Measurements from ENCODE around the gene TOP2B.

TOP2B gene

GRCh38 chr3:25654576-25654975, 10.1 kb downstream of the TOP2B start:
- no peak overlapping the region for H3K23ac ChIP-seq (ENCODE audit: low read depth, low read length, poor library complexity)
- H3K4ac ChIP-seq (ENCODE audit: low read length): no peak overlapping the region
- no peak overlapping the region for H3K9ac ChIP-seq (ENCODE audit: low read depth, low read length, poor library complexity)
- peaks cover 0 to 6% of the 10 kb centered on the region in 2 donors for H3K36me3 ChIP-seq (replicated peaks in 1 of 2; ENCODE audit: control insufficient read depth in 2 of 2, insufficient read depth in 2 of 2, low read length in 2 of 2)
- H2BK15ac ChIP-seq (ENCODE audit: low read length): no peak overlapping the region
- H3K4me1 ChIP-seq (ENCODE audit: control insufficient read depth in 2 of 2, insufficient read depth in 1 of 2, low read depth in 1 of 2, low read length in 2 of 2): no peaks in the 10 kb centered on the region
- no peak overlapping the region for H2BK120ac ChIP-seq (ENCODE audit: low read depth, low read length)
- peaks cover 0 to 26% of the 10 kb centered on the region in 2 donors for H3K9me3 ChIP-seq (replicated peaks in 1 of 2; ENCODE audit: control insufficient read depth in 2 of 2, insufficient read depth in 1 of 2, low read depth in 1 of 2, low read length in 2 of 2)
- H3K79me1 ChIP-seq (ENCODE audit: low read depth, low read length): peaks cover 3% of the 10 kb centered on the region
- H3K27ac ChIP-seq (replicated peaks; ENCODE audit: low read length): no peak overlapping the region
- DNase-seq (ENCODE audit: low spot score): no peak
- no peak overlapping the region for H3K4me3 ChIP-seq (ENCODE audit: low read length in 2 of 2)
- no peak overlapping the region for H4K8ac ChIP-seq (ENCODE audit: low read depth, low read length)
- H3K14ac ChIP-seq (ENCODE audit: low read length): no peak overlapping the region
- no peak overlapping the region for H2BK12ac ChIP-seq (ENCODE audit: low read length)
- no peak overlapping the region for H3K4me2 ChIP-seq (ENCODE audit: insufficient read depth, low read length, poor library complexity, severe bottlenecking)
- no peak overlapping the region for H2BK5ac ChIP-seq (ENCODE audit: low read length)
- H3K27me3 ChIP-seq (ENCODE audit: control insufficient read depth in 3 of 3, insufficient read depth in 3 of 3, low read depth in 1 of 3, low read length in 3 of 3): no peaks in the 10 kb centered on the region
- H3K18ac ChIP-seq (ENCODE audit: low read length): no peak overlapping the region
- no peak overlapping the region for H2AFZ ChIP-seq (ENCODE audit: low read length)
- no peak overlapping the region for H4K91ac ChIP-seq (ENCODE audit: low read depth, low read length, poor library complexity)
- H2AK5ac ChIP-seq (ENCODE audit: low read depth, low read length): no peak overlapping the region

GRCh38 chr3:25653322-25653721, 11.4 kb downstream of the TOP2B start:
- H4K91ac ChIP-seq (ENCODE audit: low read depth, low read length, poor library complexity): no peak overlapping the region
- no peak overlapping the region for H2AFZ ChIP-seq (ENCODE audit: low read length)
- no peak overlapping the region for H3K27ac ChIP-seq (replicated peaks; ENCODE audit: low read length)
- H3K4me1 ChIP-seq (ENCODE audit: control insufficient read depth in 2 of 2, insufficient read depth in 1 of 2, low read depth in 1 of 2, low read length in 2 of 2): no peaks in the 10 kb centered on the region
- no peak overlapping the region for H3K4ac ChIP-seq (ENCODE audit: low read length)
- no peak overlapping the region for H2BK12ac ChIP-seq (ENCODE audit: low read length)
- no peak overlapping the region for H3K9ac ChIP-seq (ENCODE audit: low read depth, low read length, poor library complexity)
- H3K9me3 ChIP-seq (replicated peaks in 1 of 2; ENCODE audit: control insufficient read depth in 2 of 2, insufficient read depth in 1 of 2, low read depth in 1 of 2, low read length in 2 of 2): peaks cover 0 to 39% of the 10 kb centered on the region in 2 donors
- H2BK5ac ChIP-seq (ENCODE audit: low read length): no peak overlapping the region
- H2BK15ac ChIP-seq (ENCODE audit: low read length): no peak overlapping the region
- peaks cover 0 to 6% of the 10 kb centered on the region in 2 donors for H3K36me3 ChIP-seq (replicated peaks in 1 of 2; ENCODE audit: control insufficient read depth in 2 of 2, insufficient read depth in 2 of 2, low read length in 2 of 2)
- peaks cover 3% of the 10 kb centered on the region for H3K79me1 ChIP-seq (ENCODE audit: low read depth, low read length)
- no peak overlapping the region for H2AK5ac ChIP-seq (ENCODE audit: low read depth, low read length)
- H3K18ac ChIP-seq (ENCODE audit: low read length): no peak overlapping the region
- no peaks in the 10 kb centered on the region for H3K27me3 ChIP-seq (ENCODE audit: control insufficient read depth in 3 of 3, insufficient read depth in 3 of 3, low read depth in 1 of 3, low read length in 3 of 3)
- H4K8ac ChIP-seq (ENCODE audit: low read depth, low read length): no peak overlapping the region
- H3K4me2 ChIP-seq (ENCODE audit: insufficient read depth, low read length, poor library complexity, severe bottlenecking): no peak overlapping the region
- no CpG with 5 or more reads among the region's 3 CpGs for WGBS, 2 donors (ENCODE audit: extremely low coverage in 2 of 2, insufficient read length in 2 of 2, insufficient replicate concordance in 1 of 2)
- no peak for DNase-seq (ENCODE audit: low spot score)
- no peak overlapping the region for H3K4me3 ChIP-seq (ENCODE audit: low read length in 2 of 2)
- no peak overlapping the region for H3K23ac ChIP-seq (ENCODE audit: low read depth, low read length, poor library complexity)
- H3K14ac ChIP-seq (ENCODE audit: low read length): no peak overlapping the region
- H2BK120ac ChIP-seq (ENCODE audit: low read depth, low read length): no peak overlapping the region

DNA sequence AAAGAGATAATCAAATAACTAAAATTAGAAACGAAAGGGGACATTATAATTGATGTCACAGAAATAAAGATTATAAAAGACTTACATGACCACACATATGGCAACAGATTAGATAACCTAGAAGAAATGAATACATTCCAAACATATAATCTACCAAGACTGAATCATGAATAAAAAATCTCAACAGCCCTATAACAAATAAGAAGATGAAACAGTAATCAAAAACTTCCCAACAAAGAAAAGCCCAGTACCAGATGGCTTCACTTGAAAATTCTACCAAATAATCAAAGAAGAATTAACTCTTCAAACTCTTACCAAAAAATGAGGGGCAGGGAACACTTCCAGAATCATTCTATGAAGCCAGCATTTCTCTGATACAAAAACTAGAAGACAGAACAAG, 11.8 kb downstream of the TOP2B start:
- Histone ChIP-seq H2AFZ (ENCODE audit: low read length) (no peak overlapping the region), H3K79me1 (ENCODE audit: low read depth, low read length) (peaks cover 4% of the 10 kb centered on the region), H3K9me3 (replicated peaks in 1 of 2; ENCODE audit: control insufficient read depth in 2 of 2, insufficient read depth in 1 of 2, low read depth in 1 of 2, low read length in 2 of 2) (peaks cover 0 to 39% of the 10 kb centered on the region in 2 donors), H3K36me3 (replicated peaks in 1 of 2; ENCODE audit: control insufficient read depth in 2 of 2, insufficient read depth in 2 of 2, low read length in 2 of 2) (peaks cover 0 to 6% of the 10 kb centered on the region in 2 donors), H2BK5ac (ENCODE audit: low read length) (no peak overlapping the region), H3K23ac (ENCODE audit: low read depth, low read length, poor library complexity) (no peak overlapping the region), H2BK120ac (ENCODE audit: low read depth, low read length) (no peak overlapping the region), H3K18ac (ENCODE audit: low read length) (no peak overlapping the region), H2BK12ac (ENCODE audit: low read length) (no peak overlapping the region), H3K4me3 (ENCODE audit: low read length in 2 of 2) (no peak overlapping the region), H3K4ac (ENCODE audit: low read length) (no peak overlapping the region), H3K4me2 (ENCODE audit: insufficient read depth, low read length, poor library complexity, severe bottlenecking) (no peak overlapping the region), H3K4me1 (ENCODE audit: control insufficient read depth in 2 of 2, insufficient read depth in 1 of 2, low read depth in 1 of 2, low read length in 2 of 2) (no peaks in the 10 kb centered on the region), H2AK5ac (ENCODE audit: low read depth, low read length) (no peak overlapping the region), H2BK15ac (ENCODE audit: low read length) (no peak overlapping the region), H3K27ac (replicated peaks; ENCODE audit: low read length) (no peak overlapping the region), H3K9ac (ENCODE audit: low read depth, low read length, poor library complexity) (no peak overlapping the region), H3K14ac (ENCODE audit: low read length) (no peak overlapping the region), H4K8ac (ENCODE audit: low read depth, low read length) (no peak overlapping the region), H4K91ac (ENCODE audit: low read depth, low read length, poor library complexity) (no peak overlapping the region), H3K27me3 (ENCODE audit: control insufficient read depth in 3 of 3, insufficient read depth in 3 of 3, low read depth in 1 of 3, low read length in 3 of 3) (no peaks in the 10 kb centered on the region)
- no peak for DNase-seq (ENCODE audit: low spot score)
- no CpG with 5 or more reads among the region's 1 CpG for WGBS, 2 donors (ENCODE audit: extremely low coverage in 2 of 2, insufficient read length in 2 of 2, insufficient replicate concordance in 1 of 2)

GRCh38 chr3:25648925-25649830, 15.5 kb downstream of the TOP2B start:
- Histone ChIP-seq H3K79me1 (ENCODE audit: low read depth, low read length) (peaks cover 6% of the 10 kb centered on the region), H3K18ac (ENCODE audit: low read length) (no peak overlapping the region), H3K4me3 (ENCODE audit: low read length in 2 of 2) (no peak overlapping the region), H2BK12ac (ENCODE audit: low read length) (no peak overlapping the region), H3K9me3 (replicated peaks in 1 of 2; ENCODE audit: control insufficient read depth in 2 of 2, insufficient read depth in 1 of 2, low read depth in 1 of 2, low read length in 2 of 2) (peaks cover 0 to 39% of the 10 kb centered on the region in 2 donors), H4K91ac (ENCODE audit: low read depth, low read length, poor library complexity) (no peak overlapping the region), H2BK5ac (ENCODE audit: low read length) (no peak overlapping the region), H3K4me1 (ENCODE audit: control insufficient read depth in 2 of 2, insufficient read depth in 1 of 2, low read depth in 1 of 2, low read length in 2 of 2) (no peaks in the 10 kb centered on the region), H2AFZ (ENCODE audit: low read length) (no peak overlapping the region), H2BK15ac (ENCODE audit: low read length) (no peak overlapping the region), H2AK5ac (ENCODE audit: low read depth, low read length) (no peak overlapping the region), H2BK120ac (ENCODE audit: low read depth, low read length) (no peak overlapping the region), H3K23ac (ENCODE audit: low read depth, low read length, poor library complexity) (no peak overlapping the region), H3K14ac (ENCODE audit: low read length) (no peak overlapping the region), H3K27me3 (ENCODE audit: control insufficient read depth in 3 of 3, insufficient read depth in 3 of 3, low read depth in 1 of 3, low read length in 3 of 3) (no peaks in the 10 kb centered on the region), H4K8ac (ENCODE audit: low read depth, low read length) (no peak overlapping the region), H3K27ac (replicated peaks; ENCODE audit: low read length) (no peak overlapping the region), H3K4me2 (ENCODE audit: insufficient read depth, low read length, poor library complexity, severe bottlenecking) (no peak overlapping the region), H3K4ac (ENCODE audit: low read length) (no peak overlapping the region), H3K9ac (ENCODE audit: low read depth, low read length, poor library complexity) (no peak overlapping the region), H3K36me3 (replicated peaks in 1 of 2; ENCODE audit: control insufficient read depth in 2 of 2, insufficient read depth in 2 of 2, low read length in 2 of 2) (peaks cover 0 to 20% of the 10 kb centered on the region in 2 donors)
- WGBS, 2 donors (ENCODE audit: extremely low coverage in 2 of 2, insufficient read length in 2 of 2, insufficient replicate concordance in 1 of 2): no CpG with 5 or more reads among the region's 1 CpG
- no peak for DNase-seq (ENCODE audit: low spot score)
